Astrocyte (in vitro differentiated cells and primary cell): ENCODE data around the gene PLCG2. TPM values are rescaled to one million over a fixed set of nuclear protein-coding genes. Genes with fewer than 3 reads are reported as not detected.

Experiments used
- DNase-seq: peaks from one replicate; pipeline ENCODE4 v3.0.0-alpha.2; 2010; ENCODE audit warnings: low read depth
- FAIRE-seq: peaks from 2 replicates; lab custom pipeline; 2011; peaks lifted over from hg19 to GRCh38; lab: Jason Lieb, UNC
- H2AFZ ChIP-seq: 2 replicates; pipeline ENCODE4 v1.6.0; 2012; ENCODE audit warnings: low read depth, low read length, inconsistent platforms
- H3K27ac ChIP-seq: 2 replicates; pipeline ENCODE4 v1.5.1; 2011; ENCODE audit warnings: low read depth, low read length, inconsistent platforms
- H3K27me3 ChIP-seq: 2 replicates; pipeline ENCODE4 v1.6.0; 2011; ENCODE audit warnings: low read length, inconsistent platforms; ENCODE audit not compliant: insufficient read depth
- H3K36me3 ChIP-seq: 2 replicates; pipeline ENCODE4 v1.5.1; 2011; ENCODE audit warnings: low read length, inconsistent platforms; ENCODE audit not compliant: insufficient read depth
- H3K4me1 ChIP-seq: 2 replicates; pipeline ENCODE4 v1.5.1; 2011; ENCODE audit warnings: low read length, inconsistent platforms; ENCODE audit not compliant: insufficient read depth
- H3K4me2 ChIP-seq: 2 replicates; pipeline ENCODE4 v1.6.0; 2012; ENCODE audit warnings: low read length, inconsistent platforms
- H3K4me3 ChIP-seq: 2 replicates; pipeline ENCODE4 v1.5.1; 2011; ENCODE audit warnings: low read depth, mild to moderate bottlenecking, low read length, inconsistent platforms; ENCODE audit not compliant: insufficient read depth
- H3K79me2 ChIP-seq: 2 replicates; pipeline ENCODE4 v1.6.0; 2012; ENCODE audit warnings: mild to moderate bottlenecking, low read length, inconsistent platforms; ENCODE audit not compliant: insufficient read depth
- H3K9ac ChIP-seq: 2 replicates; pipeline ENCODE4 v1.6.0; 2012; ENCODE audit warnings: mild to moderate bottlenecking, low read length, inconsistent platforms
- H3K9me3 ChIP-seq: 2 replicates; pipeline ENCODE4 v1.5.1; 2012; ENCODE audit warnings: low read depth, mild to moderate bottlenecking, low read length, inconsistent platforms; ENCODE audit not compliant: insufficient read depth
- H4K20me1 ChIP-seq: 2 replicates; pipeline ENCODE4 v1.6.0; 2012; ENCODE audit warnings: low read length, inconsistent platforms; ENCODE audit not compliant: insufficient read depth
- H3K27ac Mint-ChIP-seq: one replicate; pipeline ENCODE4 v1.8.0; 2021; ENCODE audit warnings: mild to moderate bottlenecking, mixed read lengths; ENCODE audit not compliant: unreplicated experiment
- H3K27me3 Mint-ChIP-seq: one replicate; pipeline ENCODE4 v1.8.0; 2021; ENCODE audit warnings: low read depth, mixed read lengths; ENCODE audit not compliant: unreplicated experiment
- H3K36me3 Mint-ChIP-seq: one replicate; pipeline ENCODE4 v1.8.0; 2021; ENCODE audit warnings: low read depth, mixed read lengths; ENCODE audit not compliant: unreplicated experiment
- H3K4me1 Mint-ChIP-seq: one replicate; pipeline ENCODE4 v1.8.0; 2021; ENCODE audit warnings: low read depth, mixed read lengths; ENCODE audit not compliant: unreplicated experiment
- H3K4me3 Mint-ChIP-seq: one replicate; pipeline ENCODE4 v1.8.0; 2021; ENCODE audit warnings: mild to moderate bottlenecking, moderate library complexity, mixed read lengths; ENCODE audit not compliant: unreplicated experiment
- H3K9me3 Mint-ChIP-seq: one replicate; pipeline ENCODE4 v1.8.0; 2021; ENCODE audit warnings: mild to moderate bottlenecking, mixed read lengths; ENCODE audit not compliant: unreplicated experiment
- CTCF ChIP-seq: IDR thresholded peaks from 2 replicates; pipeline ENCODE4 v1.5.1; 2011; ENCODE audit warnings: low read depth, mild to moderate bottlenecking, inconsistent platforms, low read length, moderate library complexity; ENCODE audit not compliant: insufficient read depth
- EZH2 ChIP-seq: IDR thresholded peaks from 2 replicates; pipeline ENCODE4 v1.6.1; 2012; ENCODE audit warnings: mild to moderate bottlenecking, low read length, inconsistent platforms; ENCODE audit not compliant: insufficient read depth
- total RNA-seq: library from RNA; stranded (reverse); gene quantifications from 2 replicates; pipeline ENCODE4 v1.2.1, GENCODE V29; 2021

The PLCG2 gene
- total RNA-seq, 1 donor from 2014 or later: 3.1 TPM

- Mint-ChIP-seq H3K27ac (peak overlapping the region; percentile 64), H3K4me1 (peaks cover 9% of the 10 kb centered on the region), H3K36me3 (peaks cover 2% of the 10 kb centered on the region), H3K4me3 (peak overlapping the region; percentile 76), H3K9me3 (no peaks in the 10 kb centered on the region), H3K27me3 (peaks cover 14% of the 10 kb centered on the region)
- no peaks in the 10 kb centered on the region for H4K20me1 ChIP-seq
- H3K4me2 ChIP-seq: peak overlapping the region; percentile 87
- no peaks in the 10 kb centered on the region for H3K36me3 ChIP-seq
- no peak for FAIRE-seq
- H2AFZ ChIP-seq: peak overlapping the region; percentile 85
- H3K27ac ChIP-seq: peak overlapping the region; percentile 24
- no peaks in the 10 kb centered on the region for H3K79me2 ChIP-seq
- peak overlapping the region; percentile 63 for H3K9ac ChIP-seq
- TF ChIP-seq EZH2 (no peak), CTCF (peak; percentile 15)
- H3K4me3 ChIP-seq: peak overlapping the region; percentile 53
- DNase-seq: peak; percentile 68
- H3K4me1 ChIP-seq: peaks cover 12% of the 10 kb centered on the region
- H3K9me3 ChIP-seq: no peaks in the 10 kb centered on the region
- peaks cover 3% of the 10 kb centered on the region for H3K27me3 ChIP-seq
These were observed 48.7 kb upstream of the PLCG2 start for GRCh38 chr16:81730090-81731051.

GRCh38 chr16:81731649-81732048 lies 47.4 kb upstream of the PLCG2 start:
- DNase-seq (no peak), FAIRE-seq (no peak)
- peaks cover 2% of the 10 kb centered on the region for H3K36me3 Mint-ChIP-seq
- peaks cover 9% of the 10 kb centered on the region for H3K4me1 Mint-ChIP-seq
- H3K4me3 Mint-ChIP-seq: no peak overlapping the region
- no peaks in the 10 kb centered on the region for H3K36me3 ChIP-seq
- no peak overlapping the region for H2AFZ ChIP-seq
- no peak overlapping the region for H3K9ac ChIP-seq
- peaks cover 12% of the 10 kb centered on the region for H3K4me1 ChIP-seq
- peaks cover 12% of the 10 kb centered on the region for H3K27me3 Mint-ChIP-seq
- no peaks in the 10 kb centered on the region for H4K20me1 ChIP-seq
- H3K9me3 Mint-ChIP-seq: no peaks in the 10 kb centered on the region
- no peaks in the 10 kb centered on the region for H3K79me2 ChIP-seq
- no peaks in the 10 kb centered on the region for H3K27me3 ChIP-seq
- no peak overlapping the region for H3K27ac ChIP-seq
- H3K4me3 ChIP-seq: no peak overlapping the region
- H3K9me3 ChIP-seq: no peaks in the 10 kb centered on the region
- no peak overlapping the region for H3K27ac Mint-ChIP-seq
- H3K4me2 ChIP-seq: no peak overlapping the region
- TF ChIP-seq EZH2 (no peak), CTCF (no peak)

GRCh38 chr16:81732699-81733098 lies 46.4 kb upstream of the PLCG2 start:
- FAIRE-seq (no peak), DNase-seq (no peak)
- no peaks in the 10 kb centered on the region for H3K79me2 ChIP-seq
- no peak overlapping the region for H3K9ac ChIP-seq
- Mint-ChIP-seq H3K4me3 (no peak overlapping the region), H3K27ac (no peak overlapping the region), H3K4me1 (peaks cover 9% of the 10 kb centered on the region), H3K9me3 (no peaks in the 10 kb centered on the region), H3K36me3 (peaks cover 2% of the 10 kb centered on the region), H3K27me3 (peaks cover 4% of the 10 kb centered on the region)
- H4K20me1 ChIP-seq: no peaks in the 10 kb centered on the region
- H3K4me3 ChIP-seq: no peak overlapping the region
- H3K27ac ChIP-seq: no peak overlapping the region
- H2AFZ ChIP-seq: no peak overlapping the region
- H3K9me3 ChIP-seq: no peaks in the 10 kb centered on the region
- TF ChIP-seq CTCF: no peak
- no peak for TF ChIP-seq EZH2
- H3K27me3 ChIP-seq: no peaks in the 10 kb centered on the region
- no peak overlapping the region for H3K4me2 ChIP-seq
- no peaks in the 10 kb centered on the region for H3K36me3 ChIP-seq
- H3K4me1 ChIP-seq: peaks cover 12% of the 10 kb centered on the region
